Stimulated activated CD8-positive, alpha-beta memory T cell treated with anti-CD3 and anti-CD28 coated beads, Interleukin-2, amount 100 ng/mL, for 48 hours (primary cell): ENCODE measurements around the gene SOD2.
A peak's percentile ranks its signal among the peaks of the same experiment; 100 is the strongest.
"Not testable (repeated sequence)": the region's sequence is repeated elsewhere in the genome, so short reads cannot be mapped to it uniquely, and the experiment has no call there.

Experiments
- DNase-seq, 2 donors: peaks; one replicate each; pipeline ENCODE4 v3.0.0-alpha.2; 2020; ENCODE audit warnings: low read depth in 2 of 2

Gene SOD2

GRCh38 chr6:159716247-159717096 is 23.4 kb upstream of the SOD2 start:
- no peak for DNase-seq

DNA sequence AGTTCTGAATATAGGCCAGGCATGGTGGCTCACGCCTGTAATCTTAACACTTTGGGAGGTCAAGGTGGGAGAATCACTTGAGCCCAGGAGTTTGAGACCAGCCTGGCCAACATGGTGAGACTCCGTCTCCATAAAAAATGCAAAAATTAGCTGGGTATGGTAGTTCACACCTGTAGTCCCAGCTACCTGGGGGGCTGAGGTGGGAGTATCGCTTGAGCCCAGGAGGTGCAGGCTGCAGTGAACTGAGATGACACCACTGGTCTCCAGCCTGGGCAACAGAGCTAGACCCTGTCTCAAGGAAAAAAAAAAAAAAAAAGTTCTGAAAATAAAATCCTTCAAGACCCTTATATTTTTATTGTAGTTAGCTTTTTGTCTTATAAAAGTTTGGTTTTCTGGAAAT is 22.6 kb upstream of the SOD2 start:
- no peak for DNase-seq

DNA sequence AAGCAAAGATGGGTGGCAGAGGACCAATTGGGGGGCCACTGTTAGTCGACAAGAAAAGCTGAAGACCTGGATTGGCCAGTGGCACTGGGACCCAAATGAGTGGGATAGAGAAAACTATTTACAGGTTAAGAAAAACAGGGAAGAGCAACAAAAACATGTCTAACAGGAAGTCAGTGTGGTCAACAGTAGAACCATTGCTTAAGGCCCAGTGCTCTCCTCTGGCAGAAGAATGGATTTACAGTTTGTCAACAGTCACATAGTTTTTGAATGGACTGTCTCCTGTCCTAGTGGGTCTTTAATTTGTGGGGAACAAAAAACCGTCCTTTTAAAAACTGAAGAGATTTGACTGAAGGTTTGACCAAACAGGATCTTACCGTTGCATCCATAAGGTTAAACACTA is 22.1 kb upstream of the SOD2 start:
- DNase-seq = no peak

DNA sequence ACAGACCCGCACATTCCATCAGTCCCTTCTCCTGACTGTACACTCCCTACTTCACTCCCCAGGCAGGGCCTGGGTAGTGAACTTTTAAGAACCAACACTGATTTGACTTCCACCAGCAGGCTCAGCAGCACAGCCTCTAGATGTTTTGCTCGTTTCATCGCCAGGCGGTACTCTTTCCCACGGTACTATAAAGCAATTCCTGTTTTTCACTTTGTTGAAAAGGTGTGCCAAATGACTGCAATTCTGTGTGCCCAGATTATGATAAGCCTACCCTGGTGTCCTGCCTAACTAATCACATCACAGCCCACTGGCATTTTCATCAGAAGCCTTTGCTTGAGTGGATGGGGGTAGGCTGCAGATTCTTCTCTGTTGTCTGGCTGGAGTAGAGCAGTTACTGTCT is 21.4 kb upstream of the SOD2 start:
- no peak for DNase-seq

DNA sequence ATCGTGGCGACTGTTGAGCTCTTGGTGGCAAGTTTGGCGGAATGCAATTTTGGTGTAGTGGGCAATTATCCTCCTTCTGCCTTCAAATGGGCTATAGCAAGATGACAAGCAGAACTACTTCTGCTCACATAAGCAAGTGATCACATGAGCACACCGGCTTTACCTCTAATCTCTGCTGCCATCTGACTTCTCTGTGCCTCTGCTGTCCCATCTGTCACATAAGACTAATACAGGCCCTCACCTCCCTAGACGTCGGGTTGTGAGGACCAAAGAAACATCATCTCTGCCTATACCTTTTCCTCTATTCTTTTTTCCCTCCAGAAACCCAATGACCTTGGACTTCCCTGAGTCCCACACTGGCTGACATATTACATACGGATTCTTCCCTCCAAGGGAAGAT is 20.9 kb upstream of the SOD2 start:
- DNase-seq = no peak

DNA sequence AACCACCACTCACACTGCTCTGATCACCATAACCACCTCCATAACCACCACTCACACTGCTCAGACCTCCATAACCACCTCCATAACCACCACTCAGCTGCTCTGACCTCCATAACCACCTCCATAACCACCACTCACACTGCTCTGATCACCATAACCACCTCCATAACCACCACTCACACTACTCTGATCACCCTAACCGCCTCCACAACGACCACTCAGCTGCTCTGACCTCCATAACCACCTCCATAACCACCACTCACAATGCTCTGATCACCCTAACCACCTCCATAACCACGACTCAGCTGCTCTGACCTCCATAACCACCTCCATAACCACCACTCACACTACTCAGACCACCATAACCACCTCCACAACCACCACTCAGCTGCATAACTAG is 19.3 kb upstream of the SOD2 start:
- not testable (repeated sequence) for DNase-seq

DNA sequence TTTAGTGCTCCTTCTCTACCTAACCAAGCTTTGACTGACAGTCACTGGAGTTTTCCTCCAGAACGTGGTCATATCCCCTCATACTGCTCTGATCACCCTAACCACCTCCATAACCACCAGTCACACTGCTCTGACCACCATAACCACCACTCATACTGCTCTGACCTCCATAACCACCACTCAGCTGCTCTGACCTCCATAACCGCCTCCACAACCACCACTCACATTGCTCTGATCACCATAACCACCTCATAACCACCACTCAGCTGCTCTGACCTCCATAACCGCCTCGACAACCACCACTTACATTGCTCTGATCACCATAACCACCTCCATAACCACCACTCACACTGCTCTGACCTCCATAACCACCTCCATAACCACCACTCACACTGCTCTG is 17.6 kb upstream of the SOD2 start:
- DNase-seq = not testable (repeated sequence)

- DNase-seq = no peak
Observed at GRCh38 chr6:159701413-159701999, 8.5 kb upstream of the SOD2 start.

DNA sequence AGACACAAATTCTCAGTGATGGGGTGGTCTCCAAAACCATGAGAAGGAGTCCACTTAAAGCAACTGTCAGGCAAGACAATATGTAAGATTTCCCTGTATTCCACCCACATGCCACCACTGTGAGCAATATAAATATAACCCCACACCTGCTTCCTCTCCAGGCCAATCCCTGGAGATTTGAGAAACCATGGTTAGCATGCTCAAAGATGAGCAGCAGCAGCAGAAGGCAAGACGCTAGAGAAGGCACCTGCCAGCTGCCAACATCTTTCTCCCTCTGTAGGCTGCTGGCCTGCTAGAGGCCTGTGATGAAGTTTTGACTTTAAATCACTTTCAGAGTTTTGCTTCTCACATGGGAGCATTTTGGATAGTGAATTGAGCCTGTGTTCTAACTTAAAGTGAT is 7.9 kb upstream of the SOD2 start:
- no peak for DNase-seq

DNA sequence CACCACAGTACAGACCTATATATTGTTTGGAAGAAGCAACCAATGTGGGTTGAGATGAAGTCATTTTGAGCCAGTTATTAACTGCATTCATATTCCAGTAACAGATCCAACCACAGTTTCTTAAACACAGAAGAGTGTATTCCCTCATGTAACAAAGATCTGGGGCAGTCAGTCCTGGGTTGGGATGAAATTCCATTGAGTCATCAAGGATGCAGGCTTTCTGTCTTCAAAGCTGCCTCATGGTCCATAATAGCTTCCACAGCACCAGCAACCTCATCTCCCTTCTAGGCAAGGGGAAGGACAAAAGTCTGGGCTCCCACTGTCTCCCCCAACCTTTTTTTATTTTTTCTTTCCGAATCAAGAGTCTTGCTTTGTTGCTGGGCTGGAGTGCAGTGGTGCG is 2.9 kb upstream of the SOD2 start:
- no peak for DNase-seq

- no peak for DNase-seq
Observed at GRCh38 chr6:159693894-159694545, 979 bp upstream of the SOD2 start.

GRCh38 chr6:159692303-159693127 is 526 bp downstream of the SOD2 start:
- peak; percentile 42 to 43 for DNase-seq

DNA sequence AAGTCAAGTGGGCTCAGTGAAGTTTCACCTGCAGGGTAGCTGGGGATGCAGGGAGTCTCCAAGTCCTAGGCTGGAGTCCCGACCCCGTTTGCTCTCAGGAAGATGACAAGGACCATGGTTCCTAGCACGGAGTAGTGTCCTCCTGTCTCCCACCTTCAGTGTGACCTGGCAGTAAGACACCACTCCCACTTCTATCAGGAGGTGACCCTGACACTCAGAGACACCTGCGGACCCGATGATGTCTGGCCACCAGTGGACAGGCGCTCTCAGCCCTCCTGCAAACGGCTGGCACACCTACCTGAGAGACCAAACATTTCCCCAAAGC is 1.1 kb downstream of the SOD2 start:
- no peak for DNase-seq

DNA sequence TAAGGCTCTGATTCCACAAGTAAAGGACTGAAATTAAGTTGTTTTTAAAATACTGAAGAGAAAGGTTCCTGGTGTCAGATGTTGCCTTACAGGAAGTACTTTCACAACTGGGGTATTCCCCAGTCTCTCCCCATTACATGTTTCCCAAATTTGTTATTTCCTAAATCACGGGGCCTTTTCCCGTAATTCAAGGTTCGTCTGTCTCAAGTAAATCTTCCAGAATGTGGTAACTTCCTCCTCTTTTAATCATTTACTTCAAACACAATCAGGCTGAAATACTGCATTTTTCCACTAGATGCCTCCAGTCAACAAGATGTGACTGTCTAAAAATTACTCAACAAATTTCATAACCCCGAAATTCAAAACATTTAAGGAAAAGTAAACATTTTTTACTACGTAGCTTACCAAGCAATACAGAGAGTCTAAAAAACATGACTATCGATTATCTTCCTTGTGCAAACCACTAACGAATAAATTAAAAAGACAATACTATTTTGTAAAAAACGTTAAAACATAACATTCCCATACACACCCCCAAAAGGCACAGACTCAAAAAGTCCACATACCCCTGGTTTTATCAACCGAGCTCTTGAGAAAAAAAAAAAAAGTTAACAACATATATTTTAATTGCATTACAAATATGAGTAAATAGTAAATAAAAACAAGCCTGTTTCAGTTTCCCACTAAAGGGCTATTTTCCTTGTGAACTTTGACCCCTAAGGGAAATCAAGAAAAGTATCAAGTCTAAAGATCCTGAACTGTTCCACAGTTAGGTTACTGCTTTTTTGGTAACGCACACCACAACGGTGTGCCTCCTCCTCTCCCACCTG is 1.7 kb downstream of the SOD2 start:
- no peak for DNase-seq

- not testable (repeated sequence) for DNase-seq
Observed at GRCh38 chr6:159690135-159690534, 2.9 kb downstream of the SOD2 start.

- no peak for DNase-seq
Observed at GRCh38 chr6:159689001-159689400, 4.0 kb downstream of the SOD2 start.

- no peak for DNase-seq
Observed at GRCh38 chr6:159688266-159688905, 4.7 kb downstream of the SOD2 start.

DNA sequence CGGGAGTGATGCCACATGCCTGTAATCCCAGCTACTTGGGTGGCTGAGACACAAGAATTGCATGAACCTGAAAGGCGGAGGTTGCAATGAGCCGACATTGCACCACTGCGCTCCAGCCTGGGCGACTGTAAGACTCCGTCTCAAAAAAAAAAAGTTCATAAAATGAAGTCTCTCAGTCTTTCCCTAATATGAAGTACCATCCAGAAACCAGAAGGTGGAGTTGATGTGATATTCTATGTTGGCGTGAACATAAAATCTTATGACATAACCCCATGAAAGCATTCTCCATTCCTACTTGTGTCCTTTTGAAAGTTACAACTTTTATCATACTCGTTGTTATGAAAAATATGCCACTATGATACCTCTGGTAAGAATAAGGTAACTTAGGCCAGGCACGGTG is 5.7 kb downstream of the SOD2 start:
- no peak for DNase-seq

DNA sequence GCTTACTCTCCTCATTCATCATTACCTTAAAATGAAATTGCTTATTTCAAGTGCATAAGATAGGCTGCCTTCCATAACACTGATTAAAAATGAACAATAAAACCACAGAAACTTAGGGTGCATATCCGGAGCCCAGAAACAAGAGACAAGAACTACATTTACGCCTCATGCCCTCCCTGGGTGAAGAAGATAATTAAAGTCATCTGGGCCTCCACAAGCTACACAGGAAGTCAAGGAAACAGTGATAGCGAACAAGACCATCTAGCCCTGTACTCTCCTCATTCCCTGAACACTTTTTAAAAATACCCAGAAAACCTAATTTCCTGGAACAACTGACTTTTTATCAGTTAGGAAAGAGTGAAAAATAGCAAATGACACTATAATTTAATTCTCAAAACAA is 6.3 kb downstream of the SOD2 start:
- DNase-seq = no peak

DNA sequence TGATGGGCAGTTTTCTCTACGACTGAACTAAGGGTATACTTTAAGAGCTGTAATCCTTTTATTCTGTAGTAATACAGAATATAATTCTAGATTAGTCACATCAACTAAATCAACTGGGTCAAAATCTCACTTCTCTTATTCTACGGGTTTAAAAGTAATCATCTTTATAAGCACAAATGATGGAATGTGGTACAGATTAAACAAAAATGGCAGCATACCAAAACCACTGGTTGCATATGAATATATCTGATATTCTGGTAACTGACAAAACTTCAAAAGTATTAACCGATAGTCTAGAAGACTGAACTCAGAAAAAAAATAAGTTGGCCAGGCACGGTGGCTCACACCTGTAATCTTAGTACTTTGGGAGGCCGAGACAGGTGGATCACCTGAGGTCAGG is 7.0 kb downstream of the SOD2 start:
- no peak for DNase-seq

- DNase-seq = no peak
Observed at GRCh38 chr6:159684013-159684304, 9.1 kb downstream of the SOD2 start.
